K562 (cell line): ENCODE measurements around the gene CNTFR. TPM values are rescaled to one million over a fixed set of nuclear protein-coding genes. Genes with fewer than 3 reads are reported as not detected.

Source experiments
- ATAC-seq: fragments of 200-7000 bp; cut with Tn5 transposase; 3 replicates; pipeline ENCODE4 v1.9.1; 2020; ENCODE audit warnings: moderate library complexity
- BruUV-seq: library from RNA; stranded (reverse); fragments of 400-500 nt; replicated peaks from 2 replicates; lab custom pipeline; 2021; lab: Mats Ljungman, UMichigan
- CTCF ChIA-PET: fragments of 300-600 bp; formaldehyde crosslinking; extraction: SDS; loops from one replicate; lab custom pipeline; 2021; ENCODE audit warnings: low intra/inter-chr PET ratio; lab: Yijun Ruan, JAX
- POLR2A ChIA-PET: fragments of 300-600, 350-650 bp; sonication (Branson Sonifier 250); formaldehyde crosslinking; extraction: SDS; loops from one replicate; lab custom pipeline; 2021; ENCODE audit warnings: antibody characterized with exemption, inconsistent platforms; lab: Yijun Ruan, JAX
- DNase-seq, 4 experiments: peaks; one replicate each; pipeline versions ENCODE4 v3.0.0 to v3.0.0-alpha.2; 2011 to 2018; ENCODE audit warnings: low spot score in 3 of 4, mixed read lengths in 3 of 4; ENCODE audit errors: extremely low read depth in 1 of 4
- FAIRE-seq: peaks from 2 replicates; lab custom pipeline; 2011; peaks lifted over from hg19 to GRCh38; lab: Jason Lieb, UNC
- H2AFZ ChIP-seq: 2 replicates; pipeline ENCODE4 v1.6.0; 2011; ENCODE audit warnings: low read depth, low read length, control low read depth, inconsistent platforms
- H3K27ac ChIP-seq: fragments of 200-600 bp; 3 replicates; pipeline ENCODE4 v1.8.0; 2011; ENCODE audit warnings: low read depth, mild to moderate bottlenecking, control low read depth, inconsistent platforms, low read length, moderate library complexity, mixed read lengths; ENCODE audit errors: extremely low read depth
- H3K27me3 ChIP-seq, 2 experiments: fragments of 300-600 bp in 1 of 2; 2 replicates in 1 of 2; 3 replicates in 1 of 2; pipeline versions ENCODE4 v1.6.0 to v1.8.0; 2011; ENCODE audit warnings: inconsistent platforms in 2 of 2, low read length in 2 of 2, mild to moderate bottlenecking in 1 of 2, mixed read lengths in 1 of 2, moderate library complexity in 1 of 2; ENCODE audit not compliant: control insufficient read depth in 2 of 2, insufficient read depth in 2 of 2
- H3K36me3 ChIP-seq: fragments of 300-600 bp; 3 replicates; pipeline ENCODE4 v1.8.0; 2011; ENCODE audit warnings: mild to moderate bottlenecking, low read length, inconsistent platforms; ENCODE audit not compliant: control insufficient read depth, insufficient read depth
- H3K4me1 ChIP-seq, 2 experiments: fragments of 200-600 bp in 1 of 2; replicated peaks in 1 of 2; 2 replicates in 1 of 2; 3 replicates in 1 of 2; pipeline versions ENCODE4 v1.5.1 to v1.8.0; 2011; ENCODE audit warnings: inconsistent platforms in 2 of 2, low read length in 2 of 2, mild to moderate bottlenecking in 1 of 2, mixed read lengths in 1 of 2, moderate library complexity in 1 of 2; ENCODE audit not compliant: control insufficient read depth in 2 of 2, insufficient read depth in 2 of 2
- H3K4me2 ChIP-seq: 2 replicates; pipeline ENCODE4 v1.6.1; 2011; ENCODE audit warnings: low read length, control low read depth, inconsistent platforms, mixed read lengths; ENCODE audit not compliant: insufficient read depth
- H3K4me3 ChIP-seq: fragments of 200-600 bp; sonication (generic), shearing (Covaris generic); 2 replicates; pipeline ENCODE4 v1.5.1; 2016; ENCODE audit warnings: control low read depth, inconsistent platforms
- H3K79me2 ChIP-seq: fragments of 200-600 bp; 3 replicates; pipeline ENCODE4 v1.8.0; 2011; ENCODE audit warnings: low read length, inconsistent platforms; ENCODE audit not compliant: control insufficient read depth, insufficient read depth
- H3K9ac ChIP-seq, 2 experiments: 2 replicates each; pipeline versions ENCODE4 v1.6.0 to v1.6.1; 2011; ENCODE audit warnings: low read depth in 2 of 2, low read length in 2 of 2, control low read depth in 1 of 2, inconsistent platforms in 1 of 2, mild to moderate bottlenecking in 1 of 2, mixed read lengths in 1 of 2; ENCODE audit not compliant: insufficient read depth in 1 of 2
- H3K9me1 ChIP-seq: one replicate; pipeline ENCODE4 v1.6.0; 2011; ENCODE audit warnings: inconsistent platforms, mild to moderate bottlenecking, low read length, moderate library complexity; ENCODE audit not compliant: control insufficient read depth, insufficient read depth
- H3K9me3 ChIP-seq: replicated peaks from 2 replicates; pipeline ENCODE4 v1.5.1; 2011; ENCODE audit warnings: low read depth, low read length, inconsistent platforms; ENCODE audit not compliant: control insufficient read depth, insufficient read depth
- H4K20me1 ChIP-seq: replicated peaks from 2 replicates; pipeline ENCODE4 v1.6.1; 2011; ENCODE audit warnings: low read length, inconsistent platforms, mixed read lengths; ENCODE audit not compliant: control insufficient read depth, insufficient read depth
- FOXA1 ChIP-seq: fragments of 450-650 bp; IDR thresholded peaks from 2 replicates; pipeline ENCODE4 v1.6.1; 2016; ENCODE audit warnings: mild to moderate bottlenecking, borderline replicate concordance
- HDAC1 ChIP-seq, 2 experiments: fragments of 450-650 bp; IDR thresholded peaks; 2 replicates each; pipeline ENCODE4 v1.6.1; 2016 to 2017; ENCODE audit warnings: inconsistent platforms in 1 of 2, mild to moderate bottlenecking in 1 of 2, moderate library complexity in 1 of 2
- KLF13 ChIP-seq: fragments of 450-650 bp; IDR thresholded peaks from 2 replicates; pipeline ENCODE4 v1.6.1; 2016; ENCODE audit warnings: missing genetic modification characterization, low read depth, mild to moderate bottlenecking, missing compliant biosample characterization, moderate library complexity, borderline replicate concordance
- MCM2 ChIP-seq: fragments of 450-650 bp; IDR thresholded peaks from 2 replicates; pipeline ENCODE4 v1.6.1; 2017; ENCODE audit warnings: low read depth, mild to moderate bottlenecking
- NFXL1 ChIP-seq: fragments of 450-650 bp; formaldehyde crosslinking; IDR thresholded peaks from 2 replicates; pipeline ENCODE4 v1.4.0; 2021; ENCODE audit warnings: mild to moderate bottlenecking
- SLC30A9 ChIP-seq: fragments of 250-450 bp; sonication (Bioruptor Pico); IDR thresholded peaks from 2 replicates; pipeline ENCODE4 v1.8.0; 2022; ENCODE audit warnings: mild to moderate bottlenecking, moderate library complexity
- SMAD3 ChIP-seq: fragments of 450-650 bp; formaldehyde crosslinking; conservative IDR thresholded peaks from 2 replicates; pipeline ENCODE4 v1.4.0; 2020; ENCODE audit warnings: mild to moderate bottlenecking
- ZBED1 ChIP-seq: IDR thresholded peaks from 2 replicates; pipeline ENCODE4 v1.6.1; 2014
- WGBS: fragments of 100-300 bp; shearing (Covaris generic); methylation state at CpG from one replicate; pipeline ENCODE4 v1.1.6; 2016; ENCODE audit warnings: low coverage, mixed read lengths; ENCODE audit not compliant: insufficient coverage; ENCODE audit errors: missing lambda C conversion rate; 5-methylcytosine and 5-hydroxymethylcytosine counted together
- in situ Hi-C: fragments of 300-500 bp; cut with MboI; formaldehyde crosslinking; loops from 4 replicates; pipeline ENCODE4 v1.15.0; 2018; ENCODE audit warnings: inconsistent platforms, mixed read lengths
- intact Hi-C: fragments of 100-400 bp; cut with micrococcal nuclease; formaldehyde crosslinking; loops from 2 replicates; pipeline ENCODE4 v1.14.2; 2022
- polyA plus RNA-seq, 8 experiments: library from polyadenylated mRNA; depleted of rRNA in 4 of 8; stranded (reverse) in 5 of 8; unstranded in 3 of 8; fragments of >200 nt; fragmentation: Nextera tagmentation in 2 of 8; fragmentation: Illumina TruSeq in 1 of 8; extraction: Ambion mirVana in 2 of 8; extraction: Trizol in 1 of 8; gene quantifications; 2 replicates each; pipeline versions ENCODE4 v1.2.1 to v1.2.3, GENCODE V29; 2011 to 2014; ENCODE audit warnings: inconsistent platforms in 1 of 8, missing spikeins in 1 of 8
- total RNA-seq, 7 experiments: library from RNA; depleted of rRNA in 6 of 7; stranded (reverse); fragments of >200 nt in 6 of 7; fragmentation: Illumina TruSeq in 2 of 7; extraction: Trizol in 2 of 7; gene quantifications; 2 replicates each; pipeline versions ENCODE4 v1.2.1 to v1.2.3, GENCODE V29; 2011 to 2021; ENCODE audit warnings: low replicate concordance in 1 of 7
- TF ChIP-seq, protein P1 (sequence below): fragments of 250-450 bp; sonication (Bioruptor Pico); IDR thresholded peaks from 2 replicates; pipeline ENCODE4 v1.5.0; 2020; ENCODE audit warnings: mild to moderate bottlenecking
- TF ChIP-seq, protein P2 (sequence below): IDR thresholded peaks from 3 replicates; pipeline ENCODE4 v1.6.1; 2011; ENCODE audit warnings: borderline replicate concordance, mild to moderate bottlenecking; ENCODE audit not compliant: insufficient read length, insufficient read depth
- TF ChIP-seq, protein P3 (sequence below): fragments of 450-650 bp; conservative IDR thresholded peaks from 2 replicates; pipeline ENCODE4 v1.6.1; 2016; ENCODE audit warnings: missing genetic modification characterization, low read depth, mild to moderate bottlenecking, missing compliant biosample characterization, moderate library complexity

The CNTFR gene
- total and polyA plus RNA-seq, 9 of the 15 experiments (the other 6 are each of a cell fraction or from before 2014, with no cell fraction given), result not detected

DNA sequence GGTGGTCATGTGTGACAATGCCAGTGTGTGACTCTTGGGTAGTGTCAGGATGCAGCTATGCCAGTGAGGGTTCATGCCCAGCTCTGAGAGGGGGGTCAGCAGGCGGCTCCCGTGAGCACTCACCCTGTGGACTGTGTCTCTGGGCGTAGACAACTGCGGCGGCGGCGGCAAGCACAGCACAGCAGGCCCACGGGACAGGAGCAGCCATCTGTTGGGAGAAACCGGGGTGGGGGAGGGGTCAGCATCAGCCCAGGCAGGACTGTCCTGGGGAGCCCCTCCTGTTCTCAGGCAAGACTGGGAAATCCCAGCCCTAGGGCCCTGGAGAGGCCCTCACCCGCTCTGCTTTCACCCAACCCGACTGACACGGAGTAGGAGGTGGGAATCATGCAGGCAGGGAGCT lies 20.8 kb downstream of the CNTFR start:
- in situ Hi-C loops, result no loop called here

More for the DNA sequence above, 20.8 kb downstream of the CNTFR start:
- FAIRE-seq (no peak), DNase-seq (no peak), ATAC-seq (no peak)
- peaks cover 4% of the 10 kb centered on the region; the same call in 1 of the 2 replicates for H4K20me1 ChIP-seq
- ChIA-PET POLR2A (interaction anchor here (0.6 kb wide), 1 partner anchor 17 kb away, joined by 4 read pairs; no protein-coding TSS in a partner anchor), CTCF (no interaction called here)
- no peak overlapping the region for H2AFZ ChIP-seq
- no peaks in the 10 kb centered on the region for H3K79me2 ChIP-seq
- no peaks in the 10 kb centered on the region for H3K9me1 ChIP-seq
- no peak for TF ChIP-seq FOXA1
- no peak for TF ChIP-seq KLF13 (tag)
- TF ChIP-seq NFXL1 (CRISPR knock-in tag), result no peak
- TF ChIP-seq, protein P1, sequence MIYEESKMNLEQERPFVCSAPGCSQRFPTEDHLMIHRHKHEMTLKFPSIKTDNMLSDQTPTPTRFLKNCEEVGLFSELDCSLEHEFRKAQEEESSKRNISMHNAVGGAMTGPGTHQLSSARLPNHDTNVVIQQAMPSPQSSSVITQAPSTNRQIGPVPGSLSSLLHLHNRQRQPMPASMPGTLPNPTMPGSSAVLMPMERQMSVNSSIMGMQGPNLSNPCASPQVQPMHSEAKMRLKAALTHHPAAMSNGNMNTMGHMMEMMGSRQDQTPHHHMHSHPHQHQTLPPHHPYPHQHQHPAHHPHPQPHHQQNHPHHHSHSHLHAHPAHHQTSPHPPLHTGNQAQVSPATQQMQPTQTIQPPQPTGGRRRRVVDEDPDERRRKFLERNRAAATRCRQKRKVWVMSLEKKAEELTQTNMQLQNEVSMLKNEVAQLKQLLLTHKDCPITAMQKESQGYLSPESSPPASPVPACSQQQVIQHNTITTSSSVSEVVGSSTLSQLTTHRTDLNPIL (CRISPR knock-in tag), result no peak
- TF ChIP-seq, protein P2, sequence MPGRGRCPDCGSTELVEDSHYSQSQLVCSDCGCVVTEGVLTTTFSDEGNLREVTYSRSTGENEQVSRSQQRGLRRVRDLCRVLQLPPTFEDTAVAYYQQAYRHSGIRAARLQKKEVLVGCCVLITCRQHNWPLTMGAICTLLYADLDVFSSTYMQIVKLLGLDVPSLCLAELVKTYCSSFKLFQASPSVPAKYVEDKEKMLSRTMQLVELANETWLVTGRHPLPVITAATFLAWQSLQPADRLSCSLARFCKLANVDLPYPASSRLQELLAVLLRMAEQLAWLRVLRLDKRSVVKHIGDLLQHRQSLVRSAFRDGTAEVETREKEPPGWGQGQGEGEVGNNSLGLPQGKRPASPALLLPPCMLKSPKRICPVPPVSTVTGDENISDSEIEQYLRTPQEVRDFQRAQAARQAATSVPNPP, result no peak
- TF ChIP-seq, protein P3, sequence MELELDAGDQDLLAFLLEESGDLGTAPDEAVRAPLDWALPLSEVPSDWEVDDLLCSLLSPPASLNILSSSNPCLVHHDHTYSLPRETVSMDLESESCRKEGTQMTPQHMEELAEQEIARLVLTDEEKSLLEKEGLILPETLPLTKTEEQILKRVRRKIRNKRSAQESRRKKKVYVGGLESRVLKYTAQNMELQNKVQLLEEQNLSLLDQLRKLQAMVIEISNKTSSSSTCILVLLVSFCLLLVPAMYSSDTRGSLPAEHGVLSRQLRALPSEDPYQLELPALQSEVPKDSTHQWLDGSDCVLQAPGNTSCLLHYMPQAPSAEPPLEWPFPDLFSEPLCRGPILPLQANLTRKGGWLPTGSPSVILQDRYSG, result no peak
- TF ChIP-seq SLC30A9 (CRISPR knock-in tag), result no peak
- no peak for TF ChIP-seq ZBED1
- TF ChIP-seq SMAD3 (CRISPR knock-in tag), result no peak
- TF ChIP-seq MCM2, result no peak
- no peak for TF ChIP-seq HDAC1 (IDR thresholded peaks at IDR 0.05)
- H3K4me3 ChIP-seq, result no peak overlapping the region
- no peaks in the 10 kb centered on the region for H3K9me3 ChIP-seq
- no peak overlapping the region for H3K9ac ChIP-seq
- no peaks in the 10 kb centered on the region; a peak in 1 of 5 replicates for H3K4me1 ChIP-seq
- H3K27ac ChIP-seq, result no peak overlapping the region
- H3K4me2 ChIP-seq, result no peak overlapping the region
- no peaks in the 10 kb centered on the region for H3K36me3 ChIP-seq
- intact Hi-C loops, result no loop called here
- 0% methylated on average over 11 of the region's 12 CpGs for WGBS
- BruUV-seq, result no TSS peak
- peaks cover 13 to 74% of the 10 kb centered on the region in 2 experiments for H3K27me3 ChIP-seq
